GM12878 (cell line): Measurements from ENCODE around the gene DNMT3A. TPM values are rescaled to one million over a fixed set of nuclear protein-coding genes. Genes with fewer than 3 reads are reported as not detected.

ENCODE experiments used
- ATAC-seq: fragments of 200-7000 bp; cut with Tn5 transposase; 3 replicates; pipeline ENCODE4 v1.9.1; 2020; ENCODE audit warnings: mild to moderate bottlenecking, moderate library complexity
- BruUV-seq: library from RNA; stranded (reverse); fragments of 400-500 nt; replicated peaks from 2 replicates; lab custom pipeline; 2021; lab: Mats Ljungman, UMichigan
- CTCF ChIA-PET: fragments of 300-600 bp; sonication (Branson Sonifier 250); formaldehyde crosslinking; extraction: SDS; loops from one replicate; lab custom pipeline; 2021; ENCODE audit warnings: inconsistent platforms; lab: Yijun Ruan, JAX
- POLR2A ChIA-PET: fragments of 350-600 bp; formaldehyde crosslinking; extraction: SDS; loops from one replicate; lab custom pipeline; 2021; ENCODE audit warnings: inconsistent platforms; lab: Charles Lee
- RAD21 ChIA-PET: fragments of 300-600 bp; sonication (Branson Sonifier 250); formaldehyde crosslinking; loops from one replicate; lab custom pipeline; 2023; ENCODE audit warnings: antibody characterized with exemption; ENCODE audit not compliant: unreplicated experiment; lab: Charles Lee
- SMC1A ChIA-PET: fragments of 300-600 bp; sonication (Branson Sonifier 250); formaldehyde crosslinking; loops from one replicate; lab custom pipeline; 2023; ENCODE audit not compliant: unreplicated experiment, uncharacterized antibody; lab: Charles Lee
- DNase-seq: peaks from one replicate; pipeline ENCODE4 v3.0.0-alpha.2; 2011; ENCODE audit warnings: low read depth, low spot score
- FAIRE-seq: peaks from 3 replicates; lab custom pipeline; 2011; peaks lifted over from hg19 to GRCh38; lab: Jason Lieb, UNC
- H2AFZ ChIP-seq: 2 replicates; pipeline ENCODE4 v1.6.0; 2011; ENCODE audit warnings: low read depth, low read length, control low read depth; ENCODE audit not compliant: control insufficient read depth
- H3K27ac ChIP-seq: 2 replicates; pipeline ENCODE4 v1.5.1; 2011; ENCODE audit warnings: control low read depth; ENCODE audit not compliant: control insufficient read depth, insufficient read depth
- H3K27me3 ChIP-seq, 2 experiments: replicated peaks in 1 of 2; 2 replicates each; pipeline versions ENCODE4 v1.6.0 to v1.6.1; 2011; ENCODE audit warnings: low read length in 1 of 2; ENCODE audit not compliant: control insufficient read depth in 2 of 2, insufficient read depth in 2 of 2
- H3K36me3 ChIP-seq, 2 experiments: 2 replicates each; pipeline ENCODE4 v1.5.1; 2011; ENCODE audit warnings: low read length in 1 of 2; ENCODE audit not compliant: control insufficient read depth in 2 of 2, insufficient read depth in 2 of 2
- H3K4me1 ChIP-seq: 2 replicates; pipeline ENCODE4 v1.6.1; 2011; ENCODE audit warnings: mild to moderate bottlenecking, low read length, moderate library complexity, mixed read lengths; ENCODE audit not compliant: control insufficient read depth, insufficient read depth
- H3K4me2 ChIP-seq: 2 replicates; pipeline ENCODE4 v1.6.0; 2011; ENCODE audit warnings: control low read depth; ENCODE audit not compliant: control insufficient read depth, insufficient read depth
- H3K4me3 ChIP-seq: fragments of 200-600 bp; sonication (generic); 2 replicates; pipeline ENCODE4 v1.5.1; 2016
- H3K79me2 ChIP-seq: 2 replicates; pipeline ENCODE4 v1.6.0; 2011; ENCODE audit warnings: low read length; ENCODE audit not compliant: control insufficient read depth, insufficient read depth
- H3K9ac ChIP-seq: 2 replicates; pipeline ENCODE4 v1.8.0; 2011; ENCODE audit warnings: low read length, control low read depth, mixed read lengths; ENCODE audit not compliant: control insufficient read depth, insufficient read depth
- H3K9me3 ChIP-seq: replicated peaks from 3 replicates; pipeline ENCODE4 v1.5.1; 2011; ENCODE audit warnings: mild to moderate bottlenecking, low read length; ENCODE audit not compliant: control insufficient read depth, insufficient read depth
- H4K20me1 ChIP-seq: 2 replicates; pipeline ENCODE4 v1.6.0; 2011; ENCODE audit not compliant: control insufficient read depth, insufficient read depth
- MAX ChIP-seq: IDR thresholded peaks from 2 replicates; pipeline ENCODE4 v1.6.1; 2012; ENCODE audit warnings: low read depth, low read length, improper control_type of control experiment
- SMAD5 ChIP-seq: IDR thresholded peaks from 2 replicates; pipeline ENCODE4 v1.6.1; 2016; ENCODE audit warnings: antibody characterized with exemption, low read depth
- WGBS: methylation state at CpG from one replicate; pipeline ENCODE4 v1.1.6; 2016; ENCODE audit warnings: low lambda C conversion rate; ENCODE audit not compliant: insufficient replicate concordance, insufficient coverage; ENCODE audit errors: missing lambda C conversion rate; 5-methylcytosine and 5-hydroxymethylcytosine counted together
- in situ Hi-C: fragments of 300-500 bp; cut with MboI; formaldehyde crosslinking; loops from 9 replicates; pipeline ENCODE4 v1.14.3; 2018; ENCODE audit warnings: mixed read lengths
- intact Hi-C: fragments of 100-400 bp; cut with micrococcal nuclease; formaldehyde crosslinking; loops from one replicate; pipeline ENCODE4 v1.14.2; 2022; ENCODE audit not compliant: unreplicated experiment
- polyA plus RNA-seq, 11 experiments: library from polyadenylated mRNA; depleted of rRNA in 4 of 11; unstranded in 6 of 11; stranded (reverse) in 5 of 11; fragments of >200 nt; fragmentation: Nextera tagmentation in 4 of 11; fragmentation: Illumina TruSeq in 1 of 11; extraction: Ambion mirVana in 4 of 11; extraction: Trizol in 1 of 11; gene quantifications; 1 replicate in 1 of 11; 2 replicates in 10 of 11; pipeline versions ENCODE4 v1.2.1 to v1.2.3, GENCODE V29; 2011 to 2016; ENCODE audit warnings: inconsistent platforms in 2 of 11, missing spikeins in 2 of 11, low read depth in 1 of 11
- total RNA-seq, 4 experiments: library from RNA; depleted of rRNA in 3 of 4; stranded (reverse); fragments of >200 nt in 3 of 4; fragmentation: Illumina TruSeq in 1 of 4; extraction: Trizol in 1 of 4; gene quantifications; 2 replicates each; pipeline versions ENCODE4 v1.2.1 to v1.2.3, GENCODE V29; 2013 to 2021
- TF ChIP-seq, protein P1 (sequence below): fragments of 450-650 bp; formaldehyde crosslinking; IDR thresholded peaks from 2 replicates; pipeline ENCODE4 v1.5.0; 2022; ENCODE audit warnings: mild to moderate bottlenecking, missing genetic modification characterization
- TF ChIP-seq, protein P2 (sequence below): IDR thresholded peaks from 2 replicates; pipeline ENCODE4 v1.6.1; 2012; ENCODE audit warnings: low read depth, low read length, improper control_type of control experiment

The DNMT3A gene
- total and polyA plus RNA-seq, 10 of the 15 experiments (the other 5 are each of a cell fraction or from before 2014, with no cell fraction given) = 7.4 to 51.6 (median 17.4) TPM

DNA sequence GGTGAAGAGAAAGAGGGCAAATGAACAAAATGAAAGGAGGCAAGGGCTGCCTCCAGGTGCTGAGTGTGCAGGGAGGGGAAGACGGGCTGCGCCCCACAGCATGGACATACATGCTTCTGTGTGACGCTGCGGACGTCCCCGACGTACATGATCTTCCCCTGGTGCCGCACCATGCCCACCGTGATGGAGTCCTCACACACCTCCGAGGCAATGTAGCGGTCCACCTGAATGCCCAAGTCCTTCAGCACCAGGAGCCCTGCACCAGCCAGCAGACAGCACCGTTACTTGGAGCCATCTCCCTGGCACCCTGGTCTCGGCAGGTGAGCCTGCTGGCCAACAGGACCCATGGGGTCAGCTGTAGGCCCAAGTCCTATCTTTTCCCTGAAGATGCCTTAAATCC lies 100.3 kb downstream of the DNMT3A start:
- WGBS = 86% methylated on average over 13 of the region's 13 CpGs
- Histone ChIP-seq H3K9ac (no peak overlapping the region), H2AFZ (no peak overlapping the region), H3K4me3 (no peak overlapping the region), H3K4me2 (no peak overlapping the region), H3K27me3 (no peaks in the 10 kb centered on the region), H3K9me3 (no peaks in the 10 kb centered on the region), H3K36me3 (peaks cover 34 to 37% of the 10 kb centered on the region in 2 experiments), H3K27ac (no peak overlapping the region), H3K79me2 (no peaks in the 10 kb centered on the region), H4K20me1 (no peaks in the 10 kb centered on the region), H3K4me1 (no peaks in the 10 kb centered on the region)
- POLR2A ChIA-PET = interaction anchor here (0.8 kb wide), 1 partner anchor 19 kb away, joined by 3 read pairs; no protein-coding TSS in a partner anchor
- TF ChIP-seq SMAD5 (no peak), MAX (no peak)
- TF ChIP-seq, protein P1, sequence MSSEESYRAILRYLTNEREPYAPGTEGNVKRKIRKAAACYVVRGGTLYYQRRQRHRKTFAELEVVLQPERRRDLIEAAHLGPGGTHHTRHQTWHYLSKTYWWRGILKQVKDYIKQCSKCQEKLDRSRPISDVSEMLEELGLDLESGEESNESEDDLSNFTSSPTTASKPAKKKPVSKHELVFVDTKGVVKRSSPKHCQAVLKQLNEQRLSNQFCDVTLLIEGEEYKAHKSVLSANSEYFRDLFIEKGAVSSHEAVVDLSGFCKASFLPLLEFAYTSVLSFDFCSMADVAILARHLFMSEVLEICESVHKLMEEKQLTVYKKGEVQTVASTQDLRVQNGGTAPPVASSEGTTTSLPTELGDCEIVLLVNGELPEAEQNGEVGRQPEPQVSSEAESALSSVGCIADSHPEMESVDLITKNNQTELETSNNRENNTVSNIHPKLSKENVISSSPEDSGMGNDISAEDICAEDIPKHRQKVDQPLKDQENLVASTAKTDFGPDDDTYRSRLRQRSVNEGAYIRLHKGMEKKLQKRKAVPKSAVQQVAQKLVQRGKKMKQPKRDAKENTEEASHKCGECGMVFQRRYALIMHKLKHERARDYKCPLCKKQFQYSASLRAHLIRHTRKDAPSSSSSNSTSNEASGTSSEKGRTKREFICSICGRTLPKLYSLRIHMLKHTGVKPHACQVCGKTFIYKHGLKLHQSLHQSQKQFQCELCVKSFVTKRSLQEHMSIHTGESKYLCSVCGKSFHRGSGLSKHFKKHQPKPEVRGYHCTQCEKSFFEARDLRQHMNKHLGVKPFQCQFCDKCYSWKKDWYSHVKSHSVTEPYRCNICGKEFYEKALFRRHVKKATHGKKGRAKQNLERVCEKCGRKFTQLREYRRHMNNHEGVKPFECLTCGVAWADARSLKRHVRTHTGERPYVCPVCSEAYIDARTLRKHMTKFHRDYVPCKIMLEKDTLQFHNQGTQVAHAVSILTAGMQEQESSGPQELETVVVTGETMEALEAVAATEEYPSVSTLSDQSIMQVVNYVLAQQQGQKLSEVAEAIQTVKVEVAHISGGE (CRISPR knock-in tag) = no peak
- TF ChIP-seq, protein P2, sequence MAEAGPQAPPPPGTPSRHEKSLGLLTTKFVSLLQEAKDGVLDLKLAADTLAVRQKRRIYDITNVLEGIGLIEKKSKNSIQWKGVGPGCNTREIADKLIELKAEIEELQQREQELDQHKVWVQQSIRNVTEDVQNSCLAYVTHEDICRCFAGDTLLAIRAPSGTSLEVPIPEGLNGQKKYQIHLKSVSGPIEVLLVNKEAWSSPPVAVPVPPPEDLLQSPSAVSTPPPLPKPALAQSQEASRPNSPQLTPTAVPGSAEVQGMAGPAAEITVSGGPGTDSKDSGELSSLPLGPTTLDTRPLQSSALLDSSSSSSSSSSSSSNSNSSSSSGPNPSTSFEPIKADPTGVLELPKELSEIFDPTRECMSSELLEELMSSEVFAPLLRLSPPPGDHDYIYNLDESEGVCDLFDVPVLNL = no peak
- FAIRE-seq = no peak
- intact Hi-C loops = no loop called here
- RAD21 ChIA-PET = no interaction called here
- DNase-seq = no peak
- CTCF ChIA-PET = interaction anchor here (1.7 kb wide), 1 partner anchor 14 kb away, joined by 5 read pairs; no protein-coding TSS in a partner anchor
- ATAC-seq = no peak
- TSS peak; percentile 47 for BruUV-seq
- in situ Hi-C loops = no loop called here
- SMC1A ChIA-PET = no interaction called here
